Mesendoderm (in vitro differentiated cells): ENCODE measurements around the gene ZNF506. TPM values are rescaled to one million over a fixed set of nuclear protein-coding genes. Genes with fewer than 3 reads are reported as not detected.

Experiments used
- DNase-seq: peaks from one replicate; pipeline ENCODE4 v3.0.0; 2013
- H2AK5ac ChIP-seq: 2 replicates; pipeline ENCODE4 v1.6.1; 2013; ENCODE audit warnings: low read length, inconsistent platforms
- H2BK120ac ChIP-seq: 2 replicates; pipeline ENCODE4 v1.6.1; 2013; ENCODE audit warnings: low read depth, mild to moderate bottlenecking, low read length, moderate library complexity, mixed read lengths
- H2BK15ac ChIP-seq: replicated peaks from 2 replicates; pipeline ENCODE4 v1.6.1; 2013; ENCODE audit warnings: low read depth, mild to moderate bottlenecking, moderate library complexity
- H2BK5ac ChIP-seq: 2 replicates; pipeline ENCODE4 v1.6.1; 2013; ENCODE audit warnings: low read length, inconsistent platforms
- H3K18ac ChIP-seq: 2 replicates; pipeline ENCODE4 v1.6.1; 2013; ENCODE audit warnings: mild to moderate bottlenecking, low read length, mixed read lengths
- H3K23ac ChIP-seq: one replicate; pipeline ENCODE4 v1.6.1; 2013; ENCODE audit warnings: low read length
- H3K27ac ChIP-seq: 2 replicates; pipeline ENCODE4 v1.5.1; 2013; ENCODE audit warnings: low read depth, mild to moderate bottlenecking, inconsistent platforms, low read length, moderate library complexity
- H3K27me3 ChIP-seq: 2 replicates; pipeline ENCODE4 v1.6.1; 2013; ENCODE audit warnings: low read length, control low read depth, mild to moderate bottlenecking, inconsistent platforms; ENCODE audit not compliant: insufficient read depth, poor library complexity
- H3K36me3 ChIP-seq: 2 replicates; pipeline ENCODE4 v1.6.1; 2013; ENCODE audit warnings: low read length, inconsistent platforms; ENCODE audit not compliant: control insufficient read depth, insufficient read depth
- H3K4ac ChIP-seq: one replicate; pipeline ENCODE4 v1.6.1; 2013; ENCODE audit warnings: low read depth, mild to moderate bottlenecking, low read length, moderate library complexity
- H3K4me1 ChIP-seq: 2 replicates; pipeline ENCODE4 v1.6.1; 2013; ENCODE audit warnings: low read depth, low read length, inconsistent platforms; ENCODE audit not compliant: control insufficient read depth
- H3K4me2 ChIP-seq: 2 replicates; pipeline ENCODE4 v1.6.1; 2013; ENCODE audit warnings: low read length
- H3K4me3 ChIP-seq: 2 replicates; pipeline ENCODE4 v1.5.1; 2013; ENCODE audit warnings: mild to moderate bottlenecking, low read length
- H3K56ac ChIP-seq: one replicate; pipeline ENCODE4 v1.6.1; 2013; ENCODE audit warnings: low read length
- H3K79me1 ChIP-seq: 2 replicates; pipeline ENCODE4 v1.6.1; 2013; ENCODE audit warnings: low read length, inconsistent platforms
- H3K79me2 ChIP-seq: 2 replicates; pipeline ENCODE4 v1.6.1; 2013; ENCODE audit warnings: mild to moderate bottlenecking, low read length; ENCODE audit not compliant: control insufficient read depth, insufficient read depth
- H3K9ac ChIP-seq: 2 replicates; pipeline ENCODE4 v1.6.1; 2013; ENCODE audit warnings: low read length, inconsistent platforms
- H4K5ac ChIP-seq: one replicate; pipeline ENCODE4 v1.6.1; 2013; ENCODE audit warnings: low read length
- H4K8ac ChIP-seq: one replicate; pipeline ENCODE4 v1.6.1; 2013; ENCODE audit warnings: low read depth, mild to moderate bottlenecking, control low read depth, low read length, moderate library complexity
- WGBS: extraction: QIAGEN DNeasy Blood & Tissue Kit; methylation state at CpG from one replicate; pipeline ENCODE4 v1.1.7; 2013; ENCODE audit warnings: low lambda C conversion rate, missing lambda C conversion rate; ENCODE audit not compliant: insufficient coverage; ENCODE audit errors: extremely low coverage; 5-methylcytosine and 5-hydroxymethylcytosine counted together
- small RNA-seq: library from polyadenylated mRNA; stranded (forward); fragments of <200 nt; extraction: miRNeasy Mini kit (QIAGEN cat#:217004); gene quantifications from one replicate; pipeline ENCODE3, GENCODE V24; 2013; ENCODE audit not compliant: insufficient read depth

ZNF506 gene

GRCh38 chr19:19742773-19743172 is 78.8 kb downstream of the ZNF506 start:
- Histone ChIP-seq H3K36me3 (no peaks in the 10 kb centered on the region), H3K23ac (no peak overlapping the region), H3K18ac (no peak overlapping the region), H3K4me1 (no peaks in the 10 kb centered on the region), H2BK5ac (no peak overlapping the region), H3K4ac (no peak overlapping the region), H3K27me3 (no peaks in the 10 kb centered on the region), H3K79me2 (no peaks in the 10 kb centered on the region), H2BK15ac (no peak overlapping the region), H3K27ac (no peak overlapping the region), H3K79me1 (no peaks in the 10 kb centered on the region), H3K4me3 (no peak overlapping the region), H3K56ac (no peak overlapping the region), H2AK5ac (no peak overlapping the region), H2BK120ac (no peak overlapping the region), H3K9ac (no peak overlapping the region), H3K4me2 (no peak overlapping the region), H4K8ac (no peak overlapping the region), H4K5ac (no peak overlapping the region)
- DNase-seq: no peak
- no CpG with 5 or more reads among the region's 9 CpGs for WGBS

Small RNA genes lying within 50 kb of the gene (small RNA-seq; reads per million reads assigned to genes)
- not detected for gene AC011477.5
